Ishikawa (cell line): ENCODE measurements around the gene DUSP10.

ENCODE experiments used
- CEBPB ChIP-seq: IDR thresholded peaks from 2 replicates; pipeline ENCODE4 v1.6.1; 2012
- CREB1 ChIP-seq: IDR thresholded peaks from 2 replicates; pipeline ENCODE4 v1.6.1; 2012; ENCODE audit warnings: low read depth
- EGR1 ChIP-seq: IDR thresholded peaks from 2 replicates; pipeline ENCODE4 v1.6.1; 2012
- EP300 ChIP-seq: IDR thresholded peaks from 2 replicates; pipeline ENCODE4 v1.6.1; 2012; ENCODE audit warnings: borderline replicate concordance
- FOXM1 ChIP-seq: IDR thresholded peaks from 2 replicates; pipeline ENCODE4 v1.6.1; 2012; ENCODE audit warnings: low read depth, borderline replicate concordance
- MAX ChIP-seq: IDR thresholded peaks from 2 replicates; pipeline ENCODE4 v1.6.1; 2012
- NFIC ChIP-seq: IDR thresholded peaks from 2 replicates; pipeline ENCODE4 v1.6.1; 2012
- RAD21 ChIP-seq: IDR thresholded peaks from 2 replicates; pipeline ENCODE4 v1.6.1; 2012; ENCODE audit warnings: low read depth
- REST ChIP-seq: IDR thresholded peaks from 2 replicates; pipeline ENCODE4 v1.6.1; 2012; ENCODE audit warnings: low read depth, mild to moderate bottlenecking
- TAF1 ChIP-seq: IDR thresholded peaks from 2 replicates; pipeline ENCODE4 v1.6.1; 2012; ENCODE audit warnings: low read depth, mild to moderate bottlenecking
- TCF12 ChIP-seq: IDR thresholded peaks from 2 replicates; pipeline ENCODE4 v1.6.1; 2012; ENCODE audit warnings: low read depth
- TEAD4 ChIP-seq: IDR thresholded peaks from 2 replicates; pipeline ENCODE4 v1.6.1; 2012
- USF1 ChIP-seq: IDR thresholded peaks from 2 replicates; pipeline ENCODE4 v1.6.1; 2012
- YY1 ChIP-seq: IDR thresholded peaks from 2 replicates; pipeline ENCODE4 v1.6.1; 2012; ENCODE audit warnings: low read depth
- ZBTB7A ChIP-seq: IDR thresholded peaks from 2 replicates; pipeline ENCODE4 v1.6.1; 2012; ENCODE audit warnings: low read depth

Gene DUSP10

GRCh38 chr1:221706876-221707582, 34.9 kb downstream of the DUSP10 start:
- no peak for TF ChIP-seq NFIC
- no peak for TF ChIP-seq CREB1
- no peak for TF ChIP-seq EP300
- no peak for TF ChIP-seq REST
- no peak for TF ChIP-seq TCF12
- no peak for TF ChIP-seq EGR1
- no peak for TF ChIP-seq TEAD4
- no peak for TF ChIP-seq USF1
- no peak for TF ChIP-seq FOXM1
- TF ChIP-seq YY1 = no peak
- TF ChIP-seq CEBPB = no peak
- TF ChIP-seq MAX = no peak
- no peak for TF ChIP-seq RAD21

- TF ChIP-seq TEAD4 (no peak), REST (no peak), FOXM1 (no peak), USF1 (no peak), RAD21 (no peak), ZBTB7A (no peak), TAF1 (no peak), EGR1 (no peak), YY1 (no peak), NFIC (no peak), EP300 (no peak), MAX (no peak)
These were observed 35.7 kb downstream of the DUSP10 start for GRCh38 chr1:221706191-221706590.

- TF ChIP-seq MAX (no peak), FOXM1 (no peak), TCF12 (no peak), EP300 (no peak), USF1 (no peak), RAD21 (no peak), TAF1 (no peak), ZBTB7A (no peak), REST (no peak), NFIC (no peak), EGR1 (no peak), TEAD4 (no peak)
These were observed 37.6 kb downstream of the DUSP10 start for GRCh38 chr1:221704306-221704705.
